GM23248 (cell line): Measurements from ENCODE around the gene USP20. TPM values are rescaled to one million over a fixed set of nuclear protein-coding genes. Genes with fewer than 3 reads are reported as not detected.

Source experiments
- DNase-seq: peaks from one replicate; pipeline ENCODE4 v3.0.0-alpha.2; 2015
- H2AFZ ChIP-seq: fragments of 200-600 bp; sonication (generic); 2 replicates; pipeline ENCODE4 v1.6.1; 2016; ENCODE audit warnings: antibody characterized with exemption
- H3F3A ChIP-seq: fragments of 200-600 bp; sonication (generic); 2 replicates; pipeline ENCODE4 v1.6.1; 2016; ENCODE audit warnings: mild to moderate bottlenecking, antibody characterized with exemption, mixed run types; ENCODE audit not compliant: insufficient read depth
- H3K27ac ChIP-seq: fragments of 200-600 bp; sonication (generic); 2 replicates; pipeline ENCODE4 v1.5.1; 2016; ENCODE audit warnings: mild to moderate bottlenecking
- H3K27me3 ChIP-seq: fragments of 200-600 bp; sonication (generic); replicated peaks from 2 replicates; pipeline ENCODE4 v1.6.1; 2016; ENCODE audit warnings: mild to moderate bottlenecking; ENCODE audit not compliant: insufficient read depth
- H3K36me3 ChIP-seq: fragments of 200-600 bp; sonication (generic); 2 replicates; pipeline ENCODE4 v1.6.1; 2016; ENCODE audit warnings: low read depth, mild to moderate bottlenecking
- H3K4me1 ChIP-seq: fragments of 200-600 bp; sonication (generic); 2 replicates; pipeline ENCODE4 v1.6.1; 2016; ENCODE audit warnings: mild to moderate bottlenecking; ENCODE audit not compliant: insufficient read depth
- H3K4me2 ChIP-seq: fragments of 200-600 bp; sonication (generic); one replicate; pipeline ENCODE4 v1.6.1; 2016; ENCODE audit warnings: mild to moderate bottlenecking; ENCODE audit not compliant: unreplicated experiment
- H3K4me3 ChIP-seq: fragments of 200-600 bp; sonication (generic); 2 replicates; pipeline ENCODE4 v1.5.1; 2016; ENCODE audit warnings: mild to moderate bottlenecking
- H3K79me2 ChIP-seq: fragments of 200-600 bp; sonication (generic); 2 replicates; pipeline ENCODE4 v1.6.1; 2016; ENCODE audit warnings: mild to moderate bottlenecking; ENCODE audit not compliant: insufficient read depth
- H3K9ac ChIP-seq: fragments of 200-600 bp; sonication (generic); 2 replicates; pipeline ENCODE4 v1.6.1; 2016; ENCODE audit warnings: mild to moderate bottlenecking
- H3K9me2 ChIP-seq: fragments of 200-600 bp; sonication (generic); 2 replicates; pipeline ENCODE4 v1.6.1; 2016; ENCODE audit warnings: mixed run types, mild to moderate bottlenecking, moderate library complexity; ENCODE audit not compliant: insufficient read depth
- H3K9me3 ChIP-seq: fragments of 200-600 bp; sonication (generic); one replicate; pipeline ENCODE4 v1.6.1; 2017; ENCODE audit warnings: low read depth
- H4K20me1 ChIP-seq: fragments of 200-600 bp; sonication (generic); 2 replicates; pipeline ENCODE4 v1.6.0; 2016; ENCODE audit not compliant: insufficient read depth
- EZH2 ChIP-seq: fragments of 200-600 bp; sonication (generic); IDR thresholded peaks from 2 replicates; pipeline ENCODE4 v1.6.1; 2018; ENCODE audit warnings: antibody characterized with exemption, mild to moderate bottlenecking; ENCODE audit not compliant: insufficient read depth, poor library complexity, severe bottlenecking
- EZH2phosphoT487 ChIP-seq: fragments of 200-600 bp; sonication (generic); IDR thresholded peaks from 2 replicates; pipeline ENCODE4 v1.6.1; 2018; ENCODE audit warnings: antibody characterized with exemption, moderate library complexity, mild to moderate bottlenecking, low read depth; ENCODE audit not compliant: insufficient read depth
- WGBS, 2 experiments: methylation state at CpG; one replicate each; pipeline ENCODE4 v1.1.6; 2015 to 2017; ENCODE audit warnings: low lambda C conversion rate in 2 of 2, low coverage in 1 of 2; ENCODE audit errors: missing lambda C conversion rate in 2 of 2; 5-methylcytosine and 5-hydroxymethylcytosine counted together
- in situ Hi-C: fragments of 300-500 bp; cut with MboI; formaldehyde crosslinking; loops from 2 replicates; pipeline ENCODE4 v1.15.0; 2020
- polyA plus RNA-seq: library from polyadenylated mRNA; unstranded; fragments of >200 nt; fragmentation: Nextera tagmentation; extraction: Ambion mirVana; gene quantifications from 2 replicates; pipeline ENCODE4 v1.2.1, GENCODE V29; 2016
- total RNA-seq: library from RNA; depleted of rRNA; stranded (reverse); fragments of >200 nt; shearing (Covaris generic); gene quantifications from 2 replicates; pipeline ENCODE4 v1.2.3, GENCODE V29; 2014

The USP20 gene
- total and polyA plus RNA-seq, 2 experiments from 2014 or later: 10.3 to 15.8 TPM

GRCh38 chr9:129869585-129870501 is 34.6 kb downstream of the USP20 start:
- no peak for DNase-seq
- no peak overlapping the region for H3K4me2 ChIP-seq
- whole genome bisulfite sequencing, 2 experiments: 86 to 90% methylated on average over 22 to 24 of the region's 24 CpGs
- H3K9me2 ChIP-seq: no peaks in the 10 kb centered on the region
- H3K4me3 ChIP-seq: no peak overlapping the region
- no peak for TF ChIP-seq EZH2
- no peak for TF ChIP-seq EZH2phosphoT487
- in situ Hi-C loops: no loop called here
- no peak overlapping the region for H2AFZ ChIP-seq
- H3K9me3 ChIP-seq: no peaks in the 10 kb centered on the region
- no peak overlapping the region for H3K9ac ChIP-seq
- no peaks in the 10 kb centered on the region for H3K36me3 ChIP-seq
- H3K4me1 ChIP-seq: no peaks in the 10 kb centered on the region
- no peak overlapping the region for H3K27ac ChIP-seq
- no peaks in the 10 kb centered on the region for H3F3A ChIP-seq
- H3K27me3 ChIP-seq: no peaks in the 10 kb centered on the region
- H4K20me1 ChIP-seq: no peaks in the 10 kb centered on the region
- H3K79me2 ChIP-seq: no peaks in the 10 kb centered on the region

DNA sequence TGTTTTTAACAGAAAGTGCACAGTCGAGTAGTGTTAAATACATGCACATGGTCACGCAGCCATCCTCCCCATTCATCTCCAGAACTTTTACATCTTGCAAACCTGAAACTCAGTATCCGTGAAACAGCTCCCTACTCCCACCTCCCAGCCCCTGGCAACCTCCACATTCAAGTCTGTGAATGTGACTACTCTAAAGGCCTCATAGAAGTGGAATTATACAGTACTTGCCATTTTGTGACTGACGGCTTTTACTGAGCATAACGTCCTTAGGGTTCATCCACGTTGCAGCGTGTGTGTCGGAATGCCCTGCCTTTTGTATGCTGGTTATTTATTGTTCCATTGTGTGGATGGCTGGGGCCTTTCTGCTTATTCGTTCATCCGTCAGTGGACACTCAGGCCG is 35.8 kb downstream of the USP20 start:
- Histone ChIP-seq H3K4me2 (no peak overlapping the region), H3K4me1 (no peaks in the 10 kb centered on the region), H2AFZ (no peak overlapping the region), H3K4me3 (no peak overlapping the region), H3K9ac (no peak overlapping the region), H3K27me3 (no peaks in the 10 kb centered on the region), H4K20me1 (no peaks in the 10 kb centered on the region), H3K9me2 (no peaks in the 10 kb centered on the region), H3K27ac (no peak overlapping the region), H3K36me3 (no peaks in the 10 kb centered on the region; the same call in 1 of the 2 replicates), H3F3A (no peaks in the 10 kb centered on the region), H3K79me2 (no peaks in the 10 kb centered on the region), H3K9me3 (no peaks in the 10 kb centered on the region)
- no peak for TF ChIP-seq EZH2phosphoT487
- TF ChIP-seq EZH2: no peak
- in situ Hi-C loops: no loop called here
- no peak for DNase-seq
- WGBS, 2 experiments: 89 to 91% methylated on average over 10 to 11 of the region's 11 CpGs

GRCh38 chr9:129873563-129874190 is 38.4 kb downstream of the USP20 start:
- Histone ChIP-seq H3K9me2 (no peaks in the 10 kb centered on the region), H3K27ac (no peak overlapping the region), H3K4me1 (no peaks in the 10 kb centered on the region), H3K9ac (no peak overlapping the region), H3K79me2 (no peaks in the 10 kb centered on the region), H4K20me1 (no peaks in the 10 kb centered on the region), H2AFZ (no peak overlapping the region), H3K4me3 (no peak overlapping the region), H3K4me2 (no peak overlapping the region), H3K9me3 (no peaks in the 10 kb centered on the region), H3K36me3 (no peaks in the 10 kb centered on the region; the same call in 1 of the 2 replicates), H3K27me3 (no peaks in the 10 kb centered on the region), H3F3A (no peaks in the 10 kb centered on the region)
- no peak for TF ChIP-seq EZH2
- no peak for TF ChIP-seq EZH2phosphoT487
- WGBS, 2 experiments: 69 to 72% methylated on average over 15 to 16 of the region's 16 CpGs
- in situ Hi-C loops: no loop called here
- no peak for DNase-seq

DNA sequence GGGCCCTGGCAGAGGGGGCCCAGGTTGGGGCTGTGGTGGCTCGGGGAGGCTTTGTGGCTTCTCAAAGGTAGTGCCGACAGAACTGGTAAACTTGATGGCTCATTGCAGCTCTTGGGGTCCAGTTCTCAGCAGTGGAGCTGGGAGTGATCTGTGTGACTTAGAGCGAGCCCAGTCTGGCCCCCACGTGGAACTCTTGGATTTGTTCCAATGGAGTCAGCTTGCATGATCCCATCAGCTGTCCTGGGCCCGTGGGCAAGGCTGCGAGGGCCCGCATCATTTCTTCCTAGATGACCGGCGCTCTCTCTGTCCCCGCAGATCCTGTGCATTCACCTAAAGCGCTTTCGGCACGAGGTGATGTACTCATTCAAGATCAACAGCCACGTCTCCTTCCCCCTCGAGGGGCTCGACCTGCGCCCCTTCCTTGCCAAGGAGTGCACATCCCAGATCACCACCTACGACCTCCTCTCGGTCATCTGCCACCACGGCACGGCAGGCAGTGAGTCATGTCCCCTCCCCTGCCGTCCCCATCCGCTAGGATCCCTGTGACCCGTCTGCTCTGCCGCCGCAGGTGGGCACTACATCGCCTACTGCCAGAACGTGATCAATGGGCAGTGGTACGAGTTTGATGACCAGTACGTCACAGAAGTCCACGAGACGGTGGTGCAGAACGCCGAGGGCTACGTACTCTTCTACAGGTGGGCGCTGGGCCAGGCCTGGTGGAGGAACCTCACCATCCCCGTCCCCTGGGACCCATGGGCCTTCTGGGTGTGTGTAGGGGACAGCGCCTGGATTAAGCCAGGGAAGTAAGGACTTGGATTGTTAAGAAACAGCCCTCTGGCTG is 39.2 kb downstream of the USP20 start:
- no peaks in the 10 kb centered on the region for H3K27me3 ChIP-seq
- H3K9me2 ChIP-seq: no peaks in the 10 kb centered on the region
- H3K4me2 ChIP-seq: no peak overlapping the region
- TF ChIP-seq EZH2phosphoT487 (no peak), EZH2 (no peak)
- no peak overlapping the region for H3K27ac ChIP-seq
- DNase-seq: no peak
- WGBS, 2 experiments: 92% methylated on average over 37 to 38 of the region's 38 CpGs
- H3K36me3 ChIP-seq: no peaks in the 10 kb centered on the region; the same call in 1 of the 2 replicates
- H3F3A ChIP-seq: no peaks in the 10 kb centered on the region
- no peak overlapping the region for H3K4me3 ChIP-seq
- no peaks in the 10 kb centered on the region for H3K4me1 ChIP-seq
- in situ Hi-C loops: loop anchor here (25.0 kb wide), 3 partner anchors 188 to 463 kb away; partner anchors contain the start of gene GPR107
- H3K9ac ChIP-seq: no peak overlapping the region
- no peaks in the 10 kb centered on the region for H3K79me2 ChIP-seq
- no peaks in the 10 kb centered on the region for H4K20me1 ChIP-seq
- no peak overlapping the region for H2AFZ ChIP-seq
- H3K9me3 ChIP-seq: no peaks in the 10 kb centered on the region
